Subcutaneous adipose tissue (tissue), 4 donors: ENCODE data around the gene POLDIP2. TPM values are rescaled to one million over a fixed set of nuclear protein-coding genes. Genes with fewer than 3 reads are reported as not detected.

Source experiments
- total RNA-seq, 4 donors: library from RNA; depleted of rRNA; stranded (reverse); fragments of >200 nt; gene quantifications; one replicate each; pipeline ENCODE4 v1.1.0, GENCODE V29; 2016
- TF ChIP-seq, protein P1 (sequence below): fragments of 450-650 bp; IDR thresholded peaks from one replicate; pipeline ENCODE4 v1.5.1; 2016; ENCODE audit warnings: low read depth, mild to moderate bottlenecking, control low read depth, antibody characterized with exemption, moderate library complexity

Gene POLDIP2
- total RNA-seq, 4 donors from 2014 or later: 56.6 to 103 (median 69.3) TPM

DNA sequence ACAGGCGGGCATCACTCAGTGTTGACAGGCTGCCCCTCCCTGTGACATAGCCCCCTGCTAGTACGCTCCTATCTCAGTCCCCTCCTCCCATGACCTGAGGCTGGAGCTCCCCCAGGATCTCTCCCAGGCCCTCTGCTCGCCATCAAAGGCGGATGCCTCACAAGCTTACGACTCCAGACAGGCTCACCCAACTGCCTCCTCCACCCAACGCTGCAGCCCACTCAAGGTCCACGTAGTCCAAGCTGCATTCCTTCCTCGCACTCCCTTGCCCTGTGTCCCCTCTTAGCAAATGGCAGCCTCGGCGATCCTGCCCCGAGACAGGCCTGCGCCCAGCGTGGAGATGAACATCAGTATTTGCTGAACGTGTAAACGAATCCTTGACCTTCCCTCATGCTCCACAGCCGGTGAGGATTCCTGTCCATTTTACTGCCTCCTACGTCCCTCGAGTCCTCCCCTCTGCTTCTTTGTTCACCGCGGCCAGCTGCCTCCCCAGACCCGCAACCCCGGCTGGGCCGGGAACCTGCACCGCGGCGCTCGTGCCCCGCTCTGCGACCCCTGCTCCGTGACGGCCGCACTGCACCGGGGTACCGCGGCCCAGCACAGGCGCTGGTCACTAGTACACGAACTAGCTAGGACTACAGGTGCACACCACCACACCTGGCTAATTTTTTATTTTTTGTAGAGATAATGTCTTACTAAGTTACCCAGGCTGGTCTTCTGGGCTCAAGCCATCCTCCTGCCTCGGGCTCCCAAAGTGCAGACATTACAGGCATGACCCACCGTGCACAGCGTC is 39.2 kb downstream of the POLDIP2 start:
- TF ChIP-seq, protein P1, sequence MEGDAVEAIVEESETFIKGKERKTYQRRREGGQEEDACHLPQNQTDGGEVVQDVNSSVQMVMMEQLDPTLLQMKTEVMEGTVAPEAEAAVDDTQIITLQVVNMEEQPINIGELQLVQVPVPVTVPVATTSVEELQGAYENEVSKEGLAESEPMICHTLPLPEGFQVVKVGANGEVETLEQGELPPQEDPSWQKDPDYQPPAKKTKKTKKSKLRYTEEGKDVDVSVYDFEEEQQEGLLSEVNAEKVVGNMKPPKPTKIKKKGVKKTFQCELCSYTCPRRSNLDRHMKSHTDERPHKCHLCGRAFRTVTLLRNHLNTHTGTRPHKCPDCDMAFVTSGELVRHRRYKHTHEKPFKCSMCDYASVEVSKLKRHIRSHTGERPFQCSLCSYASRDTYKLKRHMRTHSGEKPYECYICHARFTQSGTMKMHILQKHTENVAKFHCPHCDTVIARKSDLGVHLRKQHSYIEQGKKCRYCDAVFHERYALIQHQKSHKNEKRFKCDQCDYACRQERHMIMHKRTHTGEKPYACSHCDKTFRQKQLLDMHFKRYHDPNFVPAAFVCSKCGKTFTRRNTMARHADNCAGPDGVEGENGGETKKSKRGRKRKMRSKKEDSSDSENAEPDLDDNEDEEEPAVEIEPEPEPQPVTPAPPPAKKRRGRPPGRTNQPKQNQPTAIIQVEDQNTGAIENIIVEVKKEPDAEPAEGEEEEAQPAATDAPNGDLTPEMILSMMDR: no peak

DNA sequence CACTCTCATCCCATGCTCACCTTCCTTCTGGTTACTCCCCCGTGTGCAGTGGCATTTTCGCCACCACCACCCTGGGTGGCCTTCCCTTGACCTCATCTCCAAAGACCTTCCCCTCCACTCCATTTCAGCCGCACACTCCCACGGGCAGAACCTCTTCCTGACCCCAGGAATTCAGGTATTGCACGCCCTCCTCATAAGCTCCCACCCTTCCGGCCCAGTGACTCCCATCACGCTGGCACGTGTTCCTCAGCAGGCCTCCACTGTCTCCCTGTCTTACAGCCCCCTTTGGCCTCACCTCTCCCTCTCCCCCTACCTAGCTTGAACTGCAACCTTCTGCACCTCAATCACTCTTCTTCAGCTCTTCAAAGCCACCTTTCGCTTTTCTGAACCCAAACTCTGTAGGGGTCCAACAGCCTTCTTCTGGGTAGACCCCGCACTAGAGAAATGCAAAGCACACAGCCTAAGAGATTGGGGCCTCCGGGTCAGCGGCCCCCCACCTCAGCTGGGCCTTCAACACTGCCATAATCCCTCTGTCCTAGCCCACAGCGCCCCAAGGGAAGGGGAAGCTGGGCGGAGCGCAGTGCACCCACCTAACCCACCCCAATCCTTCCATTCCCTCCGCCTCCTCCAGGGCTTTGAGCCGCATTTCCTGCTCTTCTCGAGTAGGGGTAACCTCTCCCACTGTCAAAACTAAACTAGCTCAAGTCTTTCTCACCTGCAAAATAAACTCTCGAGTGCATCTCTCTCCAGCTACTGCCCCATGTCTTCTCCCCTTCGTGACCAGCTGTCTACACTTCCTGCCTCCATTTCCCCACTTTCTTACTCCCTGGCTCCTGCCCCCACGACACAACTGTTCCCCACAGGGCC is 40.0 kb downstream of the POLDIP2 start:
- TF ChIP-seq, protein P1: no peak

DNA sequence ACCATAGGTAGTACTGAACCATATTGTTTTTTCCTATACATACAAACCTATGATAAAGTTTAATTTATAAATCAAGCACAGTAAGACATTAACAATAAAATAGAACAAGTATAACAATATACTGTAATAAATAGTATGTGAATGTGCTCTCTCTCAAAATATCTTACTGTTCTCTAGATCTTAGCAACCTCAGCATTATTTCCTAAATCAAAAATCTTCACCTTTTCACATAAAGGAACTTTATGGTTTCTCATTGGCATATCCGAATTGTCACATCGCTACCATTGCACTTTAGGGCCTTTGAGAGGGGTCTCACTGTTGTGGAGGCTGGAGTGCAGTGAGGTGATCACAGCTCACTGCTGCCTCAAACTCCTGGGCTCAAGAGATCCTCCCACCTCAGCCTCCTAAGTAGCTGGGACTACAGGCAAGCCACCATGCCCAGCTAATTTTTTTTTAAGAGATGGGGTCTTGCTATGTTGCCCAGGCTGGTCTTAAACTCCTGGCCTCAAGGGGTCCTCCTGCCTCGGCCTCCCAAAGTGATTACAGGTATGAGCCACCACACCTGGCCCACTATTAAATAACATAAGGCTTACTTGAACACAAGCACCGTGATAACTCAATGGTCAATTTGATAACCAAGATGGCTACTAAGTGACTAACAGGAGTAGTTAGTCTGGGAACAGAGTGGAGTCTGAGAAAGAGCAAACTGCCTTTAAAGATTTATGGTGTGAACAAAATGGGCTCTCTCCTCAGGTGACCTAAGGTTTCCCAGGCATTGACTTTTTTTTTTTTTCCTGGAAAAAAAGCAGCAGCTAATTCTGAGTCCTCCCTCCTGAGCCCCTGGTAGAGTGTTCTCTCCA is 41.3 kb downstream of the POLDIP2 start:
- TF ChIP-seq, protein P1: no peak

DNA sequence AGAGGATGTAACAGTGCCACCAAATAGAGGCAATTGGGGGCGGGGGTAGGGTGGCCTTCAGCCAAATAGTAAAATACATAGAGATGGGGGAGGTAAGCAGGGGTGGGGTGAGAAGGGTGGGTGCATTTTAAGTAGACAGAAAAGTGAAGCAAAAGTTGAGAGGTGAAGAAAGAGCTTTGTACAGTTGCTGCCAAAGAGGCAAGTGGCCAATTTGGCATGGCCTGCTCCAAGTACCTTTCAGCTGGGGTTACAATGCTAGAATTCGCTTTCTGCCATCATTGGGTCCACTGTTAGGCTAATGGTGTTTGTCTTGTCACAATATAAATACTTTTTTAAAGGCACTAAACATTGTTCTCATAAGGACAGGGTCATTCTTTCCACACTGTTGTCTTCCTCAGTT is 43.5 kb downstream of the POLDIP2 start:
- TF ChIP-seq, protein P1: no peak

DNA sequence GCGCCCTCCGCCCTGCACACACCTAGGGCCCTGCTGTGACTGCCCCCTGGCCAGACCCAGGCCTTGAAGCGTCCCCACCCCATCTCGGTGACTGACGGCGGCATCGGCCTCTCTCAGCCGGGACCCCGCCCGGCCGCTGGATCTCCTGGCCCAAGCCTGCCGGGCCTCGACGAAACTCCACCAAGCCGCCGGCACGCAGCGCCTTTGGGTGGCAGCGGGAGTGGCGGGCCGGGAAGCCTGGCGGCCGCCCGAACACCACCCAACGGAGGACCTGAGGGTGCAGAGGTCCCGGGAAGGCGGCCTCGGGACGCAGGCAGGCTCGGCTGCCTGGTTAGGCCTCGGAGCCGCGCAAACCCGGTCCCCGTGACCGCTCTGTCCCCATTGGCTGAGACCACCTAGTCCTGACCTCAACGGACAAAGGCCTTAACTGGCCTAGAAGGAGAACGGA is 50.3 kb downstream of the POLDIP2 start:
- TF ChIP-seq, protein P1: no peak

DNA sequence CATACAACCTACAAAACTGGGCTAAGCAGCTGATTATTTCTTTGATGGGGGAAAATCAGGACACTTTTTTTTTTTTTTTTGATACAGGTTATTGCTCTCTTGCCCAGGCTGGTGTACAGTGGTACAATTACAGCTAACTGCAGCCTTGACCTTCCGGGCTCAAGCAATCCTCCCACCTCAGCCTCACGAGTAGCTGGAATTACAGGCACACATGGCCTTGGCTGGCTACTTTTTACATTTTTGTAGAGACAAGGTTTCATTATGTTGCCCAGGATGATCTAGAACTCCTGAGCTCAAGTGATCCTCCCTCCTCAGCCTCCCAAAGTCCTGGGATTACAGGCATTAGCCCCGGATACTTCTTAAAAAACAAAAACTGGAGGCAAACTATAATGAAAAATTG is 58.9 kb downstream of the POLDIP2 start:
- TF ChIP-seq, protein P1: no peak

Other genes starting within 250 kb of the POLDIP2 start
- gene TMEM97, start 38.3 kb downstream of the POLDIP2 start, total RNA-seq: 1 to 10 TPM; 2.6 to 9.5 (median 6.8) TPM
- 10 to 100 TPM; 31.0 to 43.5 (median 37.3) TPM for gene IFT20, start 22.1 kb downstream of the POLDIP2 start, total RNA-seq
- 10 to 100 TPM; 14.8 to 31.8 (median 21.4) TPM for gene TNFAIP1, start 21.8 kb downstream of the POLDIP2 start, total RNA-seq
- gene SEBOX, start 7.7 kb upstream of the POLDIP2 start, total RNA-seq: not detected
- gene VTN, start 12.8 kb upstream of the POLDIP2 start, total RNA-seq: 1 to 10 TPM in 1 of 4 donors, under 1 TPM in 1, not detected in 2; 0.85 to 2.6 TPM
- gene SARM1, start 14.2 kb upstream of the POLDIP2 start, total RNA-seq: 1 to 10 TPM; 3.8 to 7.7 (median 5.9) TPM
- 10 to 100 TPM in 3 of 4 donors, 1 to 10 TPM in 1; 7.3 to 16.3 (median 13.1) TPM for gene SLC46A1, start 48.7 kb upstream of the POLDIP2 start, total RNA-seq
- not detected for gene SLC13A2, start 116.1 kb upstream of the POLDIP2 start, total RNA-seq
- gene FOXN1, start 148.8 kb upstream of the POLDIP2 start, total RNA-seq: not detected
- 10 to 100 TPM; 15.7 to 26.5 (median 20.8) TPM for gene UNC119, start 195.1 kb upstream of the POLDIP2 start, total RNA-seq
- 10 to 100 TPM; 34.9 to 86.7 (median 46.9) TPM for gene PIGS, start 214.0 kb upstream of the POLDIP2 start, total RNA-seq
- gene ALDOC, start 219.4 kb upstream of the POLDIP2 start, total RNA-seq: 100 to 1,000 TPM in 2 of 4 donors, 10 to 100 TPM in 2; 29.4 to 355 (median 71.1) TPM
- 1 to 10 TPM; 1.1 to 9.0 (median 4.7) TPM for gene SPAG5, start 241.5 kb upstream of the POLDIP2 start, total RNA-seq